ENCODE results near the gene PTPRN2. TPM values are rescaled to one million over a fixed set of nuclear protein-coding genes. Genes with fewer than 3 reads are reported as not detected.

The PTPRN2 gene
- polyA plus RNA-seq, 1 experiment, result 0.31 TPM

- DNase-seq (ENCODE audit: low read depth), result no peak
- POLR2A ChIA-PET, result no interaction called here
- TF ChIP-seq CTCF (IDR thresholded peaks at IDR 0.05; ENCODE audit: insufficient read depth, low read depth, low read length), result no peak
- CTCF ChIA-PET, result no interaction called here
- H3K27me3 ChIP-seq (ENCODE audit: control insufficient read depth, insufficient read depth, low read length), result no peaks in the 10 kb centered on the region
- no peaks in the 10 kb centered on the region for H3K36me3 ChIP-seq (ENCODE audit: control insufficient read depth, insufficient read depth, low read length)
- H3K4me3 ChIP-seq (ENCODE audit: low read depth, low read length), result no peak overlapping the region
Measured at GRCh38 chr7:157590526-157590925, 997.1 kb downstream of the PTPRN2 start.

GRCh38 chr7:157589680-157590079, 997.9 kb downstream of the PTPRN2 start:
- TF ChIP-seq CTCF (IDR thresholded peaks at IDR 0.05; ENCODE audit: insufficient read depth, low read depth, low read length), result no peak
- DNase-seq (ENCODE audit: low read depth), result no peak
- ChIA-PET POLR2A (no interaction called here), CTCF (no interaction called here)
- no peaks in the 10 kb centered on the region for H3K27me3 ChIP-seq (ENCODE audit: control insufficient read depth, insufficient read depth, low read length)
- H3K4me3 ChIP-seq (ENCODE audit: low read depth, low read length), result no peak overlapping the region
- no peaks in the 10 kb centered on the region for H3K36me3 ChIP-seq (ENCODE audit: control insufficient read depth, insufficient read depth, low read length)

GRCh38 chr7:157587805-157588560, 999.6 kb downstream of the PTPRN2 start:
- no peaks in the 10 kb centered on the region for H3K27me3 ChIP-seq (ENCODE audit: control insufficient read depth, insufficient read depth, low read length)
- no peak for TF ChIP-seq CTCF (IDR thresholded peaks at IDR 0.05; ENCODE audit: insufficient read depth, low read depth, low read length)
- POLR2A ChIA-PET, result interaction anchor here (0.5 kb wide), 1 partner anchor 259 kb away, joined by 4 read pairs; no protein-coding TSS in a partner anchor
- CTCF ChIA-PET, result interaction anchor here (1.2 kb wide), 1 partner anchor 42 kb away, joined by 5 read pairs; no protein-coding TSS in a partner anchor
- H3K36me3 ChIP-seq (ENCODE audit: control insufficient read depth, insufficient read depth, low read length), result no peaks in the 10 kb centered on the region
- no peak overlapping the region for H3K4me3 ChIP-seq (ENCODE audit: low read depth, low read length)
- no peak for DNase-seq (ENCODE audit: low read depth)

- ChIA-PET CTCF (interaction anchor here (1.2 kb wide), 1 partner anchor 41 kb away, joined by 5 read pairs; no protein-coding TSS in a partner anchor), POLR2A (no interaction called here)
- H3K27me3 ChIP-seq (ENCODE audit: control insufficient read depth, insufficient read depth, low read length), result no peaks in the 10 kb centered on the region
- DNase-seq (ENCODE audit: low read depth), result no peak
- no peak for TF ChIP-seq CTCF (IDR thresholded peaks at IDR 0.05; ENCODE audit: insufficient read depth, low read depth, low read length)
- H3K36me3 ChIP-seq (ENCODE audit: control insufficient read depth, insufficient read depth, low read length), result no peaks in the 10 kb centered on the region
- H3K4me3 ChIP-seq (ENCODE audit: low read depth, low read length), result no peak overlapping the region
Measured at GRCh38 chr7:157587051-157587804, 1000.4 kb downstream of the PTPRN2 start.

- DNase-seq (ENCODE audit: low read depth), result no peak
- ChIA-PET CTCF (interaction anchor here (1.2 kb wide), 1 partner anchor 41 kb away, joined by 5 read pairs; no protein-coding TSS in a partner anchor), POLR2A (no interaction called here)
- TF ChIP-seq CTCF (IDR thresholded peaks at IDR 0.05; ENCODE audit: insufficient read depth, low read depth, low read length), result no peak
- no peak overlapping the region for H3K4me3 ChIP-seq (ENCODE audit: low read depth, low read length)
- H3K27me3 ChIP-seq (ENCODE audit: control insufficient read depth, insufficient read depth, low read length), result no peaks in the 10 kb centered on the region
- H3K36me3 ChIP-seq (ENCODE audit: control insufficient read depth, insufficient read depth, low read length), result no peaks in the 10 kb centered on the region
Measured at GRCh38 chr7:157586426-157586955, 1001.1 kb downstream of the PTPRN2 start.

Data from BJ (cell line).